Vagina (tissue), 2 donors: ENCODE results near the gene BID. TPM values are rescaled to one million over a fixed set of nuclear protein-coding genes. Genes with fewer than 3 reads are reported as not detected.

Source experiments
- DNase-seq, 2 donors: peaks; one replicate each; pipeline ENCODE4 v3.0.0-alpha.2; 2017; ENCODE audit errors: extremely low spot score in 2 of 2
- H3K27ac ChIP-seq: fragments of 200-600 bp; sonication (generic); one replicate; pipeline ENCODE4 v1.5.1; 2019
- H3K27me3 ChIP-seq: fragments of 200-600 bp; sonication (generic); one replicate; pipeline ENCODE4 v1.5.1; 2019
- H3K36me3 ChIP-seq, 2 donors: fragments of 200-600 bp; sonication (generic); one replicate each; pipeline ENCODE4 v1.5.1; 2017 to 2019
- H3K4me1 ChIP-seq: fragments of 200-600 bp; sonication (generic); one replicate; pipeline ENCODE4 v1.5.1; 2019
- H3K4me3 ChIP-seq, 2 donors: fragments of 200-600 bp; sonication (generic); 1 replicate in 1 of 2; 2 replicates in 1 of 2; pipeline ENCODE4 v1.5.1; 2016 to 2019
- H3K9me3 ChIP-seq: fragments of 200-600 bp; sonication (generic); one replicate; pipeline ENCODE4 v1.5.1; 2019
- POLR2A ChIP-seq, 2 donors: fragments of 450-650 bp; IDR thresholded peaks; one replicate each; pipeline ENCODE4 v1.6.1; 2017; ENCODE audit warnings: antibody characterized with exemption in 2 of 2, mild to moderate bottlenecking in 2 of 2, moderate library complexity in 2 of 2
- POLR2AphosphoS5 ChIP-seq, 2 donors: sonication (generic); formaldehyde crosslinking; IDR thresholded peaks; one replicate each; pipeline ENCODE4 v1.9.0; 2017; ENCODE audit warnings: antibody characterized with exemption in 2 of 2, mild to moderate bottlenecking in 2 of 2, low read depth in 1 of 2; ENCODE audit not compliant: insufficient read depth in 1 of 2
- intact Hi-C: fragments of 100-400 bp; cut with DNase I; formaldehyde crosslinking; loops from one replicate; pipeline ENCODE4 v1.15.1; 2023
- total RNA-seq: library from RNA; depleted of rRNA; stranded (reverse); fragments of >200 nt; gene quantifications from one replicate; pipeline ENCODE4 v1.2.3, GENCODE V29; 2016
- TF ChIP-seq, protein P1 (sequence below), 3 experiments: fragments of 450-650 bp in 2 of 3; fragments of 200-600 bp in 1 of 3; sonication (generic) in 1 of 3; IDR thresholded peaks; one replicate each; pipeline ENCODE4 v1.5.1; 2017 to 2019; ENCODE audit warnings: antibody characterized with exemption in 3 of 3, mild to moderate bottlenecking in 2 of 3, moderate library complexity in 2 of 3

Gene BID
- total RNA-seq, 1 donor from 2014 or later: 36.3 TPM

- Histone ChIP-seq H3K4me1 (no peaks in the 10 kb centered on the region), H3K4me3 (no peak overlapping the region), H3K9me3 (no peaks in the 10 kb centered on the region), H3K27me3 (no peaks in the 10 kb centered on the region), H3K36me3 (no peaks in the 10 kb centered on the region), H3K27ac (no peak overlapping the region)
- intact Hi-C loops: no loop called here
- no peak for DNase-seq
- TF ChIP-seq POLR2AphosphoS5 (IDR thresholded peaks at IDR 0.05; ENCODE audit: insufficient read depth in 1 of 2, low read depth in 1 of 2) (no peak), POLR2A (IDR thresholded peaks at IDR 0.05) (no peak)
- TF ChIP-seq, protein P1, sequence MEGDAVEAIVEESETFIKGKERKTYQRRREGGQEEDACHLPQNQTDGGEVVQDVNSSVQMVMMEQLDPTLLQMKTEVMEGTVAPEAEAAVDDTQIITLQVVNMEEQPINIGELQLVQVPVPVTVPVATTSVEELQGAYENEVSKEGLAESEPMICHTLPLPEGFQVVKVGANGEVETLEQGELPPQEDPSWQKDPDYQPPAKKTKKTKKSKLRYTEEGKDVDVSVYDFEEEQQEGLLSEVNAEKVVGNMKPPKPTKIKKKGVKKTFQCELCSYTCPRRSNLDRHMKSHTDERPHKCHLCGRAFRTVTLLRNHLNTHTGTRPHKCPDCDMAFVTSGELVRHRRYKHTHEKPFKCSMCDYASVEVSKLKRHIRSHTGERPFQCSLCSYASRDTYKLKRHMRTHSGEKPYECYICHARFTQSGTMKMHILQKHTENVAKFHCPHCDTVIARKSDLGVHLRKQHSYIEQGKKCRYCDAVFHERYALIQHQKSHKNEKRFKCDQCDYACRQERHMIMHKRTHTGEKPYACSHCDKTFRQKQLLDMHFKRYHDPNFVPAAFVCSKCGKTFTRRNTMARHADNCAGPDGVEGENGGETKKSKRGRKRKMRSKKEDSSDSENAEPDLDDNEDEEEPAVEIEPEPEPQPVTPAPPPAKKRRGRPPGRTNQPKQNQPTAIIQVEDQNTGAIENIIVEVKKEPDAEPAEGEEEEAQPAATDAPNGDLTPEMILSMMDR (IDR thresholded peaks at IDR 0.05): no peak
Observed at GRCh38 chr22:17797721-17798559, 23.7 kb upstream of the BID start.

GRCh38 chr22:17796695-17797094, 22.4 kb upstream of the BID start:
- intact Hi-C loops: no loop called here
- DNase-seq: no peak
- Histone ChIP-seq H3K27ac (no peak overlapping the region), H3K36me3 (no peaks in the 10 kb centered on the region), H3K27me3 (no peaks in the 10 kb centered on the region), H3K4me1 (no peaks in the 10 kb centered on the region), H3K4me3 (no peak overlapping the region), H3K9me3 (no peaks in the 10 kb centered on the region)
- TF ChIP-seq POLR2AphosphoS5 (IDR thresholded peaks at IDR 0.05; ENCODE audit: insufficient read depth in 1 of 2, low read depth in 1 of 2) (no peak), POLR2A (IDR thresholded peaks at IDR 0.05) (no peak)
- TF ChIP-seq, protein P1 (IDR thresholded peaks at IDR 0.05): no peak

DNA sequence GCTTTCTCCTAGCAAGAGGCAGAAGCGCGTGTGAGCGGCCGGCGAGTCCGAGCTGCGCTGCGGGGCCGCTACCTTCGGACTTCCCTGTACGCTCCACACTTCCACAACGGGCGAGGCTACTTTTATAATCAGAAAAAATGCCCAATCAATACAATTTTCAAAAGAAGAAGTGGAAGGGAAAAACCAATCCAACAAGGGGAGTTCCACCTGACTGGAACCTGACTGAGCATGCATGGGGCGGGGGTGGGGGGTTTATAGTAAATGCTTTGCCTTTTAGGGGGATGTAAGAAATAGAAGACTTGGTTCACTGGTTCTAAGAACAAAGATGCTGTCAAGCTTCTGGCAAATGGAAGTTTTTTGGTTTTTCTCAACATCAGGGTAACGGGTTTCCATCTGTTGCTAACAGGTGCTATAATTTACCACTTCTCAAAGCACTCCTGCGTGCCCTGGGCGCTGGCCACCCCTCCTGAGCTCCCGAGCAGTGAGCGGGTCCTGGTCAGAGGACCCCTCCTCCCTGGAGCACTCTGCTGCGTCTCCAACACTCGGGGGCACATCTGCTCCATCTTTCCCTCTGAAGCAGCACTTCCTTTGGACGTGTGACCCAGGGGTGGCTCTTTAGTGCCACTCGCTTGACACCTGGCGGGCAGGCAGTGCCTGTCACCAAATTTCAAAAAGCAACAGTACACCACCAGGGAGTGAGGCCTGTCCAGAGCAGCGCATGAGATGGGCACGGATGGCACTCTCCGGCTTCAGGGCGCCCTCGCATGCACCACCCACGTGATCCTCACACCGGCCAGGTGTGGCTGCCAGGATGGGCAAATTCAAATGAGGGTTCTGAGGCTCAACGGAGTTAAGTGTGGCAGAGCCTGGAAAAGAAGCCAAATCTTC, 21.6 kb upstream of the BID start:
- TF ChIP-seq, protein P1 (IDR thresholded peaks at IDR 0.05): no peak
- TF ChIP-seq POLR2AphosphoS5 (IDR thresholded peaks at IDR 0.05; ENCODE audit: insufficient read depth in 1 of 2, low read depth in 1 of 2) (no peak), POLR2A (IDR thresholded peaks at IDR 0.05) (no peak)
- no peak overlapping the region for H3K27ac ChIP-seq
- H3K27me3 ChIP-seq: no peaks in the 10 kb centered on the region
- no peak for DNase-seq
- no peaks in the 10 kb centered on the region for H3K4me1 ChIP-seq
- peaks cover 0 to under 1% of the 10 kb centered on the region in 2 donors for H3K36me3 ChIP-seq
- no peaks in the 10 kb centered on the region for H3K9me3 ChIP-seq
- intact Hi-C loops: no loop called here
- H3K4me3 ChIP-seq: no peak overlapping the region

GRCh38 chr22:17794726-17795542, 20.7 kb upstream of the BID start:
- Histone ChIP-seq H3K4me3 (no peak overlapping the region), H3K36me3 (peaks cover 0 to 10% of the 10 kb centered on the region in 2 donors), H3K27me3 (no peaks in the 10 kb centered on the region), H3K9me3 (no peaks in the 10 kb centered on the region), H3K4me1 (no peaks in the 10 kb centered on the region), H3K27ac (no peak overlapping the region)
- no peak for DNase-seq
- intact Hi-C loops: no loop called here
- TF ChIP-seq POLR2A (IDR thresholded peaks at IDR 0.05): no peak
- no peak for TF ChIP-seq POLR2AphosphoS5 (IDR thresholded peaks at IDR 0.05; ENCODE audit: insufficient read depth in 1 of 2, low read depth in 1 of 2)
- TF ChIP-seq, protein P1 (IDR thresholded peaks at IDR 0.05): no peak
